Measurements from ENCODE around the gene FAM222B.

- TF ChIP-seq CTCF (IDR thresholded peaks at IDR 0.05; ENCODE audit: low read depth, low read length, poor library complexity, severe bottlenecking): no peak
- TF ChIP-seq EZH2phosphoT487 (IDR thresholded peaks at IDR 0.05; ENCODE audit: borderline replicate concordance, low read length): no peak
These were observed 87.1 kb downstream of the FAM222B start for GRCh38 chr17:28755486-28755885.

All from DOHH2 (cell line).